GM12801 (cell line): ENCODE results near the gene C1orf116.

ENCODE experiments used
- TF ChIP-seq, protein P1 (sequence below): IDR thresholded peaks from one replicate; pipeline ENCODE4 v1.5.1; 2011; ENCODE audit warnings: control low read depth; ENCODE audit not compliant: insufficient read length; ENCODE audit errors: extremely low read depth

C1orf116 gene

DNA sequence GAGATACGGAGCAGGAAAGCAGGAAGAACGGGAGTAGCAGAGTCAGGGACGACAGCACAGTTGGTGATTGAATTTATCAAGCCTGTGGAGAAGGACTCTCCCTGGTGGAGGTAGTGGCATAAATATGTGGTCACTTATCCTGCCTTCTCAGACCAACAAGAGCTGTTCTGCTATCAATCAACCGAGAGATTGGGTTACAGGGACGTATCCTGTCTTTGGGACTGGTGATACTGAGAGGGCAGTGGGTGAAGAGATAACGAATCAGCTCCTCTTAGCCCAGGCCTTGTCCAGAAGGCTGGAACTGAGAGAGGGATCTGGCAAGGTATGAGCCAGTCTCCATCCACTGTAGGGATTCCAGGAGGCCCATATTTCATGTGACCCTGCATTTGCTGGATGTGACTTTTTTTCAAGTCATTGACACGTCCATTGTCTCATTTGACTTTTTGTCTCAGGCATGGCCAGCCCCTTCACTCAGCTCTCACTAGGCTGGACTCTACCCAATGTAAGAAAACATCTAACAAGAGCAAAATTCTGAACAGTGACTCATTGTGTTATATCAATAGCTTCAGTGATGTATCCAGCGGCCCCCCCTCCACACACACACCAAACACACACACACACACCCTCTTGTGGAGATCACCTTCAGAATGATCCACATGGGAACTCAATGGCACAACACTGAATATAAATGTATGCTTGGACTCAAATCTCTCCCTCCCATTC is 11.3 kb downstream of the C1orf116 start:
- TF ChIP-seq, protein P1, sequence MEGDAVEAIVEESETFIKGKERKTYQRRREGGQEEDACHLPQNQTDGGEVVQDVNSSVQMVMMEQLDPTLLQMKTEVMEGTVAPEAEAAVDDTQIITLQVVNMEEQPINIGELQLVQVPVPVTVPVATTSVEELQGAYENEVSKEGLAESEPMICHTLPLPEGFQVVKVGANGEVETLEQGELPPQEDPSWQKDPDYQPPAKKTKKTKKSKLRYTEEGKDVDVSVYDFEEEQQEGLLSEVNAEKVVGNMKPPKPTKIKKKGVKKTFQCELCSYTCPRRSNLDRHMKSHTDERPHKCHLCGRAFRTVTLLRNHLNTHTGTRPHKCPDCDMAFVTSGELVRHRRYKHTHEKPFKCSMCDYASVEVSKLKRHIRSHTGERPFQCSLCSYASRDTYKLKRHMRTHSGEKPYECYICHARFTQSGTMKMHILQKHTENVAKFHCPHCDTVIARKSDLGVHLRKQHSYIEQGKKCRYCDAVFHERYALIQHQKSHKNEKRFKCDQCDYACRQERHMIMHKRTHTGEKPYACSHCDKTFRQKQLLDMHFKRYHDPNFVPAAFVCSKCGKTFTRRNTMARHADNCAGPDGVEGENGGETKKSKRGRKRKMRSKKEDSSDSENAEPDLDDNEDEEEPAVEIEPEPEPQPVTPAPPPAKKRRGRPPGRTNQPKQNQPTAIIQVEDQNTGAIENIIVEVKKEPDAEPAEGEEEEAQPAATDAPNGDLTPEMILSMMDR, result no peak

DNA sequence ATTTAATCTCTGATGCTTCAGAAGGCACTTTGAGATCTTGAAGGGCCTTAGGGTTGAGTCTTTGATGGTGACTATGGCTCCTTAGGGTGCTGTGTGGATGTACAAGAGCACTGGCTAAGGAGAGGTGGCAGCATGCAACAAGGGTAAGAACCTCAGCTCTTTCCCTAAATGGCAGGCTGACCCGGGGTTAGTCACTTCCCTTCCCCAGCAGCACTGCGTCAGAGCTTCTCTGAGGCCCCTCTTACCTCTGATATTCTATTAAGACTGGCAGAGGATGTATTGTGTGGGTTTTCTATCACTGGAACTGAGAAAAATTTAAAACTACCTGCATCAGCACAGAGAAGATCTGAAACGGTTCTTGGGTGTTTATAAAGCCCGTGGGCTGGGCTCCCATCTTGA is 11.8 kb downstream of the C1orf116 start:
- TF ChIP-seq, protein P1, result no peak

DNA sequence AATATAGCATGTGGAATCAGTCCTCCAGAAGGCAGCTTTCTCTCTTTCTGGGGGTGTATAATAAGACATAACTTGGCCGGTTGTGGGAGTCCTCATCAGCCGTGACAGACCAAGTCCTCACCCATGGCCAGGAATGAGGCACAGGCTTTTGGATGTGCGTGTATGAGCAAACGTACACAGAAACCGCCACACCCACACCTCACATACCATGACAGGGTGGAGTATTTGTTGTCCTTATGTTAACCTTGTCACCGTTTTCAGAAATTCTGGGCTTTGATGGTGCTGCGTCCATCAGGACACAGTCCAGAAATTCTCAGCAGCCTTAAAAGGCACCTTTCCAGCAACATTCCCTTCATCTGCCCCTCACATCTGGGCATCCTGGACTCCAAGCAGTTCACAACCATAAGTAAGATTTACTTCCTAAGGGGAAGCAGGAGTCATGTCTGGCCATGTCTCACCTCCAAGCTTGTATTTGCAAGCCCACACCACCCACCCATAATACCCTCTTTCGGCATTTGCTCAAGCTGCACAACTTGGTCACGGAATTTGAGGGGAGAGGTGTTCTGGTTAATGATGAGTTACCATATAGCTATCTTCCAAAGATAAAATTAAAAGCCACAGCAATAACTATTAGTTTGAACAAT is 12.4 kb downstream of the C1orf116 start:
- TF ChIP-seq, protein P1, result no peak

DNA sequence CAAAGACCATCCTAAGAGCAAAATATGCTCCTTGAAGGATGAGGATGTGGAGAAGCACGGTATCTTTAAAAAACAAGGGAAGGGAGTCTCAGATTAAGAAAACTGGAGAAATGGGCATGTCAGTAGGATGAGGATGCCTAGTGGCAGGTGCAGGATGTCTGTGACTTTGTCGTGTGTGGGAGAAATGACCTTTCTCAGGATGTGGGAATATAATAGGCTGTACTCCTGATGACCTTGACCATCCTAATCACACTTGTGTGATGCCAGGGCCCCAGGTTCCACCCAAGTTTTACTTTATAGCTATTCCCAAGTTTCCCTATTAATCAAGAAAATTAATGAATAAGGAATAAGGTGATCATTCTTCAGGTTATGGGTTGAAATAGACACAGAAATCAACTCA is 12.9 kb downstream of the C1orf116 start:
- TF ChIP-seq, protein P1, result no peak

DNA sequence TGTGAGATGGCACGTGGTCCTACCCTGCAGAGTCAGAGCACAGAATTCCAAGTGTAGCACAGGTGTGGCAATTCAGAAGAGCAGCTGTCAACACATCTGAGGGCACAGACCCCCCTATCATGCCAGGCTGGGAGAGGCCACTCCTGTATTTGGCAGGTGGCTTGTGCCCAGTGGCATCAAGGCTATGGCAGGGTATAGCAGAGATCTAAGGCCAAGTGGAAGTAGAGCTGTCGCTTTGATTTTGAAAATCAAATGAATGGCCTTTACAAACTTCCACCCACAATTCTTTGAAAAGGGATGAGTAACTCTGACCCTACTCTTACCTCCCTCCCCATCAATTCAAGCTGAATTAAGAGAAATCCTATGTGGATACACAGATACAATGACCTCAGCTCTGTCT is 13.4 kb downstream of the C1orf116 start:
- TF ChIP-seq, protein P1, result no peak

DNA sequence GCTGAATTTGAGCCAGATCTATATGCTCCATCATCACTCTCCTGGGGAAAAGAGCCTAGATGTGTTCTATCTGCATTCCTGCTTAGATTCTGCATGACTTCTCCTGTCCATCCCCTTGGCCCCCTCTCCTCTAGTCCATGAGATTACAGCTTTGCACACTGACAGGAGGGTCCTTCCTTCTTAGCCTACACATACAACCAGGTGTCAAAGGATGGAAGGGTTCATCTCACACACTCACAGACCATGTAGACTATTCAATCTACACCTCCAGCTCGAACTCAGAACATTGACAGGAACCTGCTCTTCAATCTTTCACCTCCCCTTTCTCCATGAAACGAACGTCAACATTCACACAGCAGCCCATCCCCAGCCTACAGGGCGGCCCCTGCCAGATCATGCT is 13.8 kb downstream of the C1orf116 start:
- TF ChIP-seq, protein P1, result no peak

DNA sequence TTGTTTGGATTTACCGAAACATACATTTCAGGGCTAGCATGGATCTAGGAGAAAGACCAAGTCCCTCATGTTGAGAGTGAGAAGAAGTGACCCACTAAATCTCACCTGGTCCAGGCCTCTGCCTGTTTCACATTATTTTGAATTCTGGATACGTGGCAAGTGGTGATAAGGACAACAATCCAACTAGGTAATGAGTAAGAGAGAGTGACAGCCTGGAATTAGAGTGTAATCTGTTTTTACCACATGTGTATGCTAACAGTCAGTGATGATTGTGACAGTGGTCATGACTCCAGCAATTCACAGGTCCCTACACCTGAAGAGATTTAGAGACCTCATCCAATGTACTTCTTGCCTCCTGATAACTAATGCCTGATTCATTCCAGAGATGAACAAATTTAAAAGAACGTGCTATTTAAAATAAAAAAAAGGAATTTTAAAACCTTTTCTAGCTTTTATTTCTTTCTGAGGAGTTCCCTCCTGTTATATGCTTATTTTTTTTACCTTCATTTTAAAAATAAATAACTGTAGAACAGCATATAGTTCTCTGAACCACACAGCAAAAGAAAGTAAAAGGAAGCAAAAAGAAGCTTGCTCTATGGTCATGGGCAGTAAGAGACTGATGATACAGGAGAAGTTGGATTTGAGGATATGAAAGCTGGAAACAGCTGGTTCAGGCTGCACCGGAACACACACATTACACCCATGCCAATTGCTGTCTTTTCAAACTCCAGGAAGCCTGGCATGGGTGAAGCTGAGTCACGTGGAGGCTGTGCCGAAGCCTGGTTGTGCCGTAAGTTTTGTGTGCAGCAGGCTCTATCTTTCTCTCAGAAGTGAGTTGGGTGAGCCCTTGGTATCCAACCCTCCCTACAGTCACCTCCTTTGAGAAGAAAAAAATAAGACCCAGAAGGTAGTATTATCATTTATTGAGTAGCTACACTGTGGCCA is 14.7 kb downstream of the C1orf116 start:
- TF ChIP-seq, protein P1, result no peak
